CD4-positive, alpha-beta T cell treated with Interleukin-10 for 1 hour (primary cell): ENCODE results near the gene ZNF385D.

Source experiments
- DNase-seq: peaks from one replicate; pipeline ENCODE4 v3.0.0-alpha.2; 2020

The ZNF385D gene

GRCh38 chr3:21670386-21670785, 80.6 kb downstream of the ZNF385D start:
- DNase-seq = no peak

DNA sequence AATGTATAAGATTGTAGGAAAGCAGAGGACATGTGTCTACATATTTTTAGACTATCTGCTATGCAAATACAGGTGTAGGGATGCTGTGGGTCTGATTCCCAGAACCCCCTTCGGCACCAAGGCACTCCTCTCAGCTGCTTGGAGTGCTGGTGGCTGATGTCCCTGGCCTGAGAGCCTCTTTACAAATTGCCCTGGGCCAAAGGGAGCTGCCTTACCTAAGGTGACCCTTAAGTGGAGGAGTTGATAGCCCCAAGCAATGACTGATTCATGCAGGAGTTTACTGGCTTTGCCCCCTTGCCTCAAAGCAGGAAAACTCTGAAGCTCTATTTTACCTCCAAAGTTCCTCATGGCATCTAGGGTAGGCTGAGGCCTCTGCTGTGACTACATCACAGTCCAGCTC, 83.0 kb downstream of the ZNF385D start:
- DNase-seq = no peak

GRCh38 chr3:21665444-21666100, 85.4 kb downstream of the ZNF385D start:
- DNase-seq = no peak

DNA sequence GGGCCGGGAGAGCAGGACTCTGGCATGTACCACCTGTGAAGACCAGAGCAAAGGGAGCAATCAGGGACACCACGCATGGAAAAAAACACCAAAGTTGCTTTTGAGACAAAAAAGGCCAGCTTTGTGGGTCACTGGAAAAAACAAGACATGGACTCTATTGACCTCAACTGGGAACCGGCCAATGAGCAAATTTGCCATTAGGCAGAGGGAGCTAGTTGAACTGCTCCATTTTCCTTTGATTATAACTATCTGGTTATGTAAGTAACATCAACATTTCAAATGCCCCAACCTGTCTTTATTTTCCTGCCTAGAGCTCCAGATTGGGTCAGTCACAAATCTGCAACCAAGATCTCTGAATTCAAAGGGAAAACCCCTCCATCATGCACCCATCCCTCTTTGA, 86.0 kb downstream of the ZNF385D start:
- no peak for DNase-seq

DNA sequence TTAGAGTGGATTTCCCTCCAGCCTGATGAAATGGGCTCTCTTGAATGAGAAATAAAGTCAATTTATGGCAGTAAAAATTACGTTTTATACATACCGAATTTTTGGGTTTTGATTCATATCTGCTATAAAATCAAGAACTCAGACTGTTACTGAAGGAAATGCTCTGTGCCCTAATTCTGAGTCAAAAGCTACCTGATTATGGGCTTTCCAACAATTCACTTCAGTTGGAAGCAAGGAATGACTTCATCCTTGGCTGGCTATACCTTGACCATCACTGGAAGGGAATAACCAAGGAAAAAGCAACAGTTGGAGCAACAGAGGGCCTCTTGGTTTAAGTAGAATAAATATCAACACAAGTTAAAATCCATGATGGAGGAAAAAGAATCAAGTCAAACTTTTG, 88.6 kb downstream of the ZNF385D start:
- no peak for DNase-seq

- no peak for DNase-seq
Measured at GRCh38 chr3:21654662-21655061, 96.3 kb downstream of the ZNF385D start.

DNA sequence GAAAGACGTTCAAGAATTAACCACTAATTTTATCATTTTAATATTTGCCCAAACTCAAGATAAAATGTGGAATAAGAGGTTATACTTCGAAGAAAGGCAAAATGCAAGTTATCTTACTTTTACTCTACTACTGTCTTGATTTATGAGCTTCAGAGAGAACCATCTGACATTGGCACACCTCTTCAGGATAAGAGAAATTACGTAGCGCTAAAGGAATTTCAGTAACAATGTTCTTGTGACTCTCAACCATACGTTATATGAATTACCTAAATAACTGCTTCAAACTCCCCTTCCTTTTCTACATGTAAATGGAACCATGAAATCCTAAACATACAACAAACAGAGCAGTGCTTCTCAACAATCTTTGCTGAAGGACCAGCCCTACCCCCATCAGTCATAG, 96.8 kb downstream of the ZNF385D start:
- no peak for DNase-seq

DNA sequence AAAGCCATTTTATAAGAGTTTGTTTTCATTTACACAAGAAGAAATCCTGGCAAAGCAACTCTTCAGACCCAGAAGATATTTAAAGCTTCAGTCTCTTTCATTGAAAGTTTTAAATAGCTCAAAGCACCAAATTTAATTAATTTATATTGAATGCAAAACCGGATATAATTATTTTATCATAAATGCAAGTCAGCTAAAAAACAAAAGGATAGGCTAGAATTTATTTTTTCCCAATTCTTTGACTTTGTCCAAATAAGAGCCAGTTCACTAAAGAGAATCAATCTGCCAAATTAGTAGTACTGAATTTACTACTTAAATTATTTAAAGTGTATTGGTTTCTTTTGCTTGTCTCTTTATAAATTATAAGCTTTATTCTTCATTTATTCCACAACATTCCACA, 101.5 kb downstream of the ZNF385D start:
- no peak for DNase-seq

DNA sequence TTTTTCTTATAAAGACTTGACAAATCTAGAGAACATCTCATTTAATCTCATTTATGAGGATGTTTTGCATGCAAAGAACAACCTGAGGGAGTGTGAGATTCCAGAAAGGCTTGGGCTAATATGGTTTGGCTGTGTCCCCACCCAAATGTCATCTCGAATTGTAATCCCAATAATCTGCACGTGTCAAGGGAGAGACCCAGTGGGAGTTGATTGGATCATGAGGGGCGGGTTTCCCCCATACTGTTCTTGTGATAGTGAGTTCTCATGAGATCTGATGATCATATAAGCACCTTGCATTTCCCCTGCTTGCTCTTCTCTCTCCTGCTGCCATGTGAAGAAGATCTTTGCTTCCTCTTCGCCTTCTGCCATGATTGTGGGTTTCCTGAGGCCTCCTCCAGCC, 103.0 kb downstream of the ZNF385D start:
- DNase-seq = no peak

GRCh38 chr3:21645121-21645897, 105.7 kb downstream of the ZNF385D start:
- DNase-seq = no peak

GRCh38 chr3:21644268-21644667, 106.7 kb downstream of the ZNF385D start:
- DNase-seq = no peak

DNA sequence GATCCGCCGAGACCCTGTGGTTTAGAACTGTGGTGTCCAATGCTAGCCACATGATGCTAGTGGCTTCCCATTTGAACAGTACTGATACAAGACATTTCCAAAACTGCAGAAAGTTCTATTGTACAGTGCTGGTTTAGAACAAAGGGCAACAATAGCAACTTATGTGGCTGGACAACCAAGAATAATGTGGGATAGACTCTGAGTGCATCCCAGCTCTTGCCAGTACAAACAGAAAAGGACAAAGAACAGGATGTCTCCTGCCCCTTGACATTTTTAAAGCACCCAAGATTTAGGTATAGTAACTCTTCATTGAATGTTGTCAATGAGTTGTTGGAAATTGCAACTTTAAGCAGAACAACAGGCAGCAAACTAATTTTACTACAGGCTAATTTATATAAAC, 107.3 kb downstream of the ZNF385D start:
- DNase-seq = no peak

- no peak for DNase-seq
Measured at GRCh38 chr3:21642433-21642832, 108.6 kb downstream of the ZNF385D start.

GRCh38 chr3:21641959-21642358, 109.1 kb downstream of the ZNF385D start:
- DNase-seq = no peak

GRCh38 chr3:21638488-21638887, 112.5 kb downstream of the ZNF385D start:
- no peak for DNase-seq

DNA sequence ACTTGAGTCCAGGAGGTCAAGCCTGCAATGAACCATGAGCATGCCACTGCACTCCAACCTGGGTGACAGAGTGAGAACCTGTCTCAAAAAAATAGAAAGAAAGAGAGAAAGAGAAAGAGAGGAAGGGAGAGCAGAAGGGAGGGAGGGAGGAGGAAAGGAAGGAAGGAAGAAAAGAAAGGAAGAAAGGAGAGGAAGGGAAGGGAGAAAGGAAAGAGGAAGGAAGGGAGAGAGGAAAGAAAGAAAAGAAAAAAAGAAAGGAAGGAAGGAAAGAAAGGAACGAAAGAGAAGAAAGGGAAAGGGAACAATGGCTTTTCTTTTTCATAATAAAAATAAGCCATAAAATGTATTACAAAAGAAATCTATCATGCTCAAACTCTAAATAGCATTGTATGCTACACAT, 116.9 kb downstream of the ZNF385D start:
- no peak for DNase-seq

DNA sequence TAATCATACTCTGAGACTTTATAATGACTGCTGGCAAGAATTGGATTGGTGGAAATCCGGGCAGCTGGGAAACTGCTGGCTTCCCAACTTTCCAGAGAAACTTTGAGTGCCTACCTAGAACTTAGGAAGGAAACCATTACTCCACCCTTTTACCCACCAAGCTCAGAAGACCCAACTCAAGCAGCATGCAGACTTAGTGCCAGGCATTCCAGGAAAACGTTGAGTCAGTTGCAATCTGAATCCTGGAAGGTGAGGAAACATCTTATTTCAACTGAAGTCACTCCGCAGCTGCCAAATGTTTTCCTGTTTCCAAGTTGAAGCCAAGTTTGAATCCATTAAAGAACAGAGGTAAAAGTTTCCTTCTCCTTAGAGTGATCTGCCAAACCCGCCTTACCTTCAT, 126.5 kb downstream of the ZNF385D start:
- no peak for DNase-seq

DNA sequence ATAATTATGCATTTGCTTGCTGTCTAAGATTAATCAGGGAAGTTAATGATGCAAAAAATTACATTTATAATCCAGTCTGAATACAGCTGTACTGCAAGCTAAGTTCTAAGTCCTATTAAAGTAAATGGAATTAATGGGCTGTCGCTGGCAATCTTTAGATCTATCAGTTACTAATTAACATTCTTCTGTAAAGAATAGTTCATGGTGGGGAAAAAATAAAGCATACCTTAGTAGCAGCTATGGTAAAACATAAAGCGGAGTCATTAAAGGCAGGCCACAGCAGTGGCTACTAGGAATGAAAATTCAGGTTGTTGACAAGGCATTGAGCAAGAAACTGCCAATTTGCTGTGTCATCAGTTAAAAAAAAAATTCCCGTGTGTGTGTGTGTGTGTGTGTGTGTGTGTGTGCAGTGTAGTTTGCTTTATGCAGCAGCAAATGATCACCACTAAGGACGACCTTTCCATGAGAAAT, 129.8 kb downstream of the ZNF385D start:
- DNase-seq = no peak

DNA sequence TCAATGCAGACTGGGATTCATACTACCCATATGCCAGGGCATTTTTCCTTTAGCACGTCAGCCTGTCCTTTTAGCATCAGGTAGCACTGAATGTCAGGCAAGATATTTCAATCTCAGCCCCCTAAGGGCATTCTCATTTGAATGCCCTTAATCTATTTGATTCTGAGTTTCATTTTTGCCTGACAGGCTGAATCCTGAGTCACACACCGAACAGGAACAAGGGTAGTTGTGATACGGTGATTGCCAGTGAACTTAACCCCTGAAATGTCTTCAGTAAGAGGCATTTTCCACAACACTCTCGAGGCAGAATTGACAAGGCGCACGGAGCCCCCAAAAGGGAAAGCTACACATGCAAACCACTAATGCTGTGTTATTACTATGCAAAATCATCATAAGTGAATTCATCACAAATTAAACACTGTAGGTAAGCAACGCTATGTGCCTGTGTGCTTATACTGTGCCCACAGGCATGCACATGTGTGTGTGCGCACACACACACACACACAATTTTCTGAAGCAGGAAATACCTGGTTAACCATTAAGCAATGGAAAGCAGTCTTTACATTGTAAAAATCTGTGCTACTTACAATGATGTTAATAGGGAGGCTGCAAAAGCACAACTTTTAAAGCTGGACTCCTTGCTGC, 130.4 kb downstream of the ZNF385D start:
- DNase-seq = no peak

GRCh38 chr3:21618695-21619094, 132.3 kb downstream of the ZNF385D start:
- DNase-seq = no peak

GRCh38 chr3:21613372-21614070, 137.5 kb downstream of the ZNF385D start:
- DNase-seq = no peak

DNA sequence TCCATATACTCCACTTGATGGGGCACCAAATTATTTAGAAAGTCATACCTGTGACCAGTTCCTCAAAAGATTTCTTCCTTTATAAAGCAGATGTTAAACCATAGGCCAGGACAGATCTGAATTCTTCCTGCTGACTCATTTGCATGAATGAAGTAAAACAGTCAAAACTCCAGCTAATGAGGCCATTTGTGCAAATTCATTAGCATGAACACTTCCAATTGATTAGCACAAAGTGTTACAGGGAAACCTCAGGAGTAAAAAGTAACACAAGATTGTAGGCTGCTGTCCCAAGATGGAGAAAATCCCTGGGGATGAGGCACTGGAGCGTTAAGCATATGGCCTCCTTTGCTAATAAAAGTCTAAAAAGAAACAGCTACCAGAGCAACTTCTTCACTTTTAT, 149.8 kb downstream of the ZNF385D start:
- DNase-seq = no peak

DNA sequence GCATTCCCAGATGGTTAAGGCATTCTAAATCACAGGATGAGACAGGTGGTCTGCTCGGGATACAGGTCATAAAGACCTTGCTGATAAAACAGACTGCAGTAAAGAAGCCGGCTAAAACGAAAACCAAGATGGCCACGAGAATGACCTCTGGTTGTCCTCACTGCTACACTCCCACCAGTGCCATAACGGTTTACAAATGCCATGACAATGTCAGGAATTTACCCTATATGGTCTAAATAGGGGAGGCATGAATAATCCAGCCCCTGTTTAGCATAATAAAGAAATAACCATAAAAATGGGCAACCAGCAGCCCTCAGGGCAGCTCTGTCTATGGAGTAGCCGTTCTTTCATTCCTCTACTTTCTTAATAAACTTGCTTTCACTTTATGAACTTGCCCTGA, 151.1 kb downstream of the ZNF385D start:
- DNase-seq = no peak

DNA sequence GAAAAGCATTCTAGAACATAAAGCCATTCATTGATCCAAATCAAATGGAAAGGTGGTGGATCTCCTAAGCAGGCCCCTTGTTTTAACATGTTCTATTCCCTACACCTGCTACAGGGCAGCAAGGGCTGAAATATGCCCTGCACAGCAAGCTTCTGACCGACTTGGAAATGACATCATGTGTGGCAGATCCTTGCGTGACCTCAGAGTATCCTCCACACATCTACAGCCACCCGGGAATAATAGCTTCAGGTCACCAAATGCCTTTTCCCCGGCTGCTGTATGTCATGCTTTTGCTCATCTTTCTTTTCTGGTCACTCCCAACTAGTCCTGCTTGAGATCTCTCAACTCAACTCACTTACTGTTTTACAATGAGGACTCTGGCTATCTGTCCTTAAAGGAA, 158.2 kb downstream of the ZNF385D start:
- no peak for DNase-seq
